ENCODE results near the gene SLC17A9.

Gene SLC17A9

GRCh38 chr20:62945771-62946339 lies 6.7 kb upstream of the SLC17A9 start:
- H2BK120ac ChIP-seq (ENCODE audit: low read depth, low read length): no peak overlapping the region
- H3K79me2 ChIP-seq (ENCODE audit: control insufficient read depth, insufficient read depth, low read length): peaks cover 17% of the 10 kb centered on the region
- H3K27ac ChIP-seq (ENCODE audit: low read depth, low read length): no peak overlapping the region
- no peaks in the 10 kb centered on the region for H3K4me1 ChIP-seq (ENCODE audit: control insufficient read depth, low read depth, low read length)
- H3K18ac ChIP-seq (ENCODE audit: low read length): no peak overlapping the region
- no peak overlapping the region for H3K9ac ChIP-seq (ENCODE audit: low read length)
- H3K36me3 ChIP-seq (ENCODE audit: control insufficient read depth, insufficient read depth, low read length): peaks cover 23% of the 10 kb centered on the region
- DNase-seq: no peak
- H3K4ac ChIP-seq (ENCODE audit: low read depth, low read length): no peak overlapping the region
- H3K4me3 ChIP-seq (ENCODE audit: low read length): no peak overlapping the region
- no peaks in the 10 kb centered on the region for H3K27me3 ChIP-seq (ENCODE audit: insufficient read depth, low read length, poor library complexity)
- H4K5ac ChIP-seq (ENCODE audit: low read length): no peak overlapping the region
- H2BK15ac ChIP-seq (replicated peaks; ENCODE audit: low read depth): no peak overlapping the region
- no peak overlapping the region for H3K4me2 ChIP-seq (ENCODE audit: low read length)
- no peak overlapping the region for H4K8ac ChIP-seq (ENCODE audit: low read depth, low read length)
- no CpG with 5 or more reads among the region's 25 CpGs for WGBS (ENCODE audit: extremely low coverage, insufficient coverage, low lambda C conversion rate)
- H2AK5ac ChIP-seq (ENCODE audit: low read length): no peak overlapping the region
- peaks cover 24% of the 10 kb centered on the region for H3K79me1 ChIP-seq (ENCODE audit: low read length)
- no peak overlapping the region for H3K56ac ChIP-seq (ENCODE audit: low read length)
- H3K23ac ChIP-seq (ENCODE audit: low read length): no peak overlapping the region
- no peak overlapping the region for H2BK5ac ChIP-seq (ENCODE audit: low read length)

DNA sequence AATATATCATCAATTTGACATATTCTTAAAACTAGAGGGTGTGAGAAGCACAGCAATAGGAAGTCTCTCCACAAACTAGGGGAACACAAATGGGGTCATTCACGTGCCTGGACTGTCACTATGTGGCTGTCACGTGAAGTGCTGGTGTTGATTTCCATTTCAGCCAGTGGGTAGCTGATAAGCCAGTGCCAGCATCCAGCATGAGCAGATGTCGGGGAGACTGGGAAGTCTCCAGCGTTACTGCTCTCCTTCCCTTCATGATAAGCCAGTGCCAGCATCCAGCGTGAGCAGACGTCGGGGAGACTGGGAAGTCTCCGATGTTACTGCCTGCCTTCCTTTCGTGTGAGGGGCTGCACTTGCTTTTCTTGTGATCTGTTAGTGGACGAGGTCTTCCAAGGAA lies 5.6 kb upstream of the SLC17A9 start:
- no CpG with 5 or more reads among the region's 10 CpGs for WGBS (ENCODE audit: extremely low coverage, insufficient coverage, low lambda C conversion rate)
- Histone ChIP-seq H3K27ac (ENCODE audit: low read depth, low read length) (no peak overlapping the region), H2BK5ac (ENCODE audit: low read length) (no peak overlapping the region), H3K36me3 (ENCODE audit: control insufficient read depth, insufficient read depth, low read length) (peaks cover 23% of the 10 kb centered on the region), H2AK5ac (ENCODE audit: low read length) (no peak overlapping the region), H4K5ac (ENCODE audit: low read length) (no peak overlapping the region), H3K18ac (ENCODE audit: low read length) (no peak overlapping the region), H3K4ac (ENCODE audit: low read depth, low read length) (no peak overlapping the region), H4K8ac (ENCODE audit: low read depth, low read length) (no peak overlapping the region), H2BK15ac (replicated peaks; ENCODE audit: low read depth) (no peak overlapping the region), H3K4me3 (ENCODE audit: low read length) (no peak overlapping the region), H3K9ac (ENCODE audit: low read length) (no peak overlapping the region), H3K56ac (ENCODE audit: low read length) (no peak overlapping the region), H3K4me1 (ENCODE audit: control insufficient read depth, low read depth, low read length) (no peaks in the 10 kb centered on the region), H3K79me2 (ENCODE audit: control insufficient read depth, insufficient read depth, low read length) (peaks cover 8% of the 10 kb centered on the region), H2BK120ac (ENCODE audit: low read depth, low read length) (no peak overlapping the region), H3K79me1 (ENCODE audit: low read length) (peaks cover 18% of the 10 kb centered on the region), H3K27me3 (ENCODE audit: insufficient read depth, low read length, poor library complexity) (no peaks in the 10 kb centered on the region), H3K4me2 (ENCODE audit: low read length) (no peak overlapping the region), H3K23ac (ENCODE audit: low read length) (no peak overlapping the region)
- no peak for DNase-seq

DNA sequence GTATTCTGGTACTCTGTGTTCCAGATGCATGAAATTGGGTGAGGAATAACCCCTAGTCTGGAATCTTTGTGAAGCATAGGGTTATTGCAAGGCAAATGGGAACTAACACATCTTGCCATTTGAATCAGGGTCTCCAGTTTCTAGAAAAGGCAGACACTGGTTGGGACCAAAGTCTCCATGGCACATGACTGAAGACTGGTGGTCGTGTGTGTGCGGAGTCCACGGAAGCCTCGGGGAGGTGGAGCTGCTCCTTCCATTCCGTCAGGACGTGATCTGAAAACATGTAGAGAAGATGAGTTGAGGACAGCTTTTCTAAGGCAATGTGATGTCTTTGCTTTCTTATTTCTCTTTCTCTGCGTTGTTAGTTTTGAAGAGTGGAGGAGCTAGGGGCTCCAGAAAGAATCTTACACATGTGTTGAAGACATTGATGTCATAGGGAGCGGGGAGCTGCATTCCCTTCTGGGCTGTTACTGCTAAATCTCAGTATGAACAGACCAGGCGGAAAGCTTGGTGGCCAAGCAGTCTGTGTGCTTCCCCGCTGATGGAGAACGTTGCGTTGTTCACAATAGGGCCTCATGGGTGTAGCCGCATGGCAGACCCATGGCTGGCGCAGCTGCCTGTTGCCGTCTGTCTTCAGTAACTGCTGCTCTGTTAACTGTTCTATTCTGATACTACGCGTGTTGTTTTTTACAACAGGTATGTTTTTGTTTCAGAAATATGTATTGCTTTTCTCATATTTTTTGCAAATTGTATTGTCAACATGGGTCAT lies 4.8 kb upstream of the SLC17A9 start:
- no peak overlapping the region for H3K4me3 ChIP-seq (ENCODE audit: low read length)
- H3K18ac ChIP-seq (ENCODE audit: low read length): no peak overlapping the region
- no peak overlapping the region for H4K8ac ChIP-seq (ENCODE audit: low read depth, low read length)
- no peak overlapping the region for H2AK5ac ChIP-seq (ENCODE audit: low read length)
- no peak overlapping the region for H2BK5ac ChIP-seq (ENCODE audit: low read length)
- H3K4ac ChIP-seq (ENCODE audit: low read depth, low read length): no peak overlapping the region
- no peak overlapping the region for H3K27ac ChIP-seq (ENCODE audit: low read depth, low read length)
- H3K23ac ChIP-seq (ENCODE audit: low read length): no peak overlapping the region
- H3K9ac ChIP-seq (ENCODE audit: low read length): no peak overlapping the region
- H4K5ac ChIP-seq (ENCODE audit: low read length): no peak overlapping the region
- no CpG with 5 or more reads among the region's 17 CpGs for WGBS (ENCODE audit: extremely low coverage, insufficient coverage, low lambda C conversion rate)
- H3K79me1 ChIP-seq (ENCODE audit: low read length): peaks cover 18% of the 10 kb centered on the region
- no peak overlapping the region for H2BK120ac ChIP-seq (ENCODE audit: low read depth, low read length)
- no peaks in the 10 kb centered on the region for H3K4me1 ChIP-seq (ENCODE audit: control insufficient read depth, low read depth, low read length)
- no peak overlapping the region for H2BK15ac ChIP-seq (replicated peaks; ENCODE audit: low read depth)
- no peak overlapping the region for H3K56ac ChIP-seq (ENCODE audit: low read length)
- H3K79me2 ChIP-seq (ENCODE audit: control insufficient read depth, insufficient read depth, low read length): peaks cover 5% of the 10 kb centered on the region
- peaks cover 23% of the 10 kb centered on the region for H3K36me3 ChIP-seq (ENCODE audit: control insufficient read depth, insufficient read depth, low read length)
- no peak for DNase-seq
- H3K27me3 ChIP-seq (ENCODE audit: insufficient read depth, low read length, poor library complexity): no peaks in the 10 kb centered on the region
- no peak overlapping the region for H3K4me2 ChIP-seq (ENCODE audit: low read length)

- H3K27ac ChIP-seq (ENCODE audit: low read depth, low read length): no peak overlapping the region
- H3K79me2 ChIP-seq (ENCODE audit: control insufficient read depth, insufficient read depth, low read length): peaks cover 5% of the 10 kb centered on the region
- H2BK5ac ChIP-seq (ENCODE audit: low read length): no peak overlapping the region
- H3K79me1 ChIP-seq (ENCODE audit: low read length): peaks cover 21% of the 10 kb centered on the region
- H3K56ac ChIP-seq (ENCODE audit: low read length): no peak overlapping the region
- no CpG with 5 or more reads among the region's 6 CpGs for whole genome bisulfite sequencing (ENCODE audit: extremely low coverage, insufficient coverage, low lambda C conversion rate)
- no peak overlapping the region for H4K5ac ChIP-seq (ENCODE audit: low read length)
- H4K8ac ChIP-seq (ENCODE audit: low read depth, low read length): no peak overlapping the region
- H3K23ac ChIP-seq (ENCODE audit: low read length): no peak overlapping the region
- no peaks in the 10 kb centered on the region for H3K27me3 ChIP-seq (ENCODE audit: insufficient read depth, low read length, poor library complexity)
- H2BK15ac ChIP-seq (replicated peaks; ENCODE audit: low read depth): no peak overlapping the region
- H3K4me2 ChIP-seq (ENCODE audit: low read length): no peak overlapping the region
- H2BK120ac ChIP-seq (ENCODE audit: low read depth, low read length): no peak overlapping the region
- H3K9ac ChIP-seq (ENCODE audit: low read length): no peak overlapping the region
- H3K4ac ChIP-seq (ENCODE audit: low read depth, low read length): no peak overlapping the region
- no peak overlapping the region for H3K18ac ChIP-seq (ENCODE audit: low read length)
- H3K36me3 ChIP-seq (ENCODE audit: control insufficient read depth, insufficient read depth, low read length): peaks cover 22% of the 10 kb centered on the region
- no peak overlapping the region for H2AK5ac ChIP-seq (ENCODE audit: low read length)
- DNase-seq: no peak
- peaks cover 5% of the 10 kb centered on the region for H3K4me1 ChIP-seq (ENCODE audit: control insufficient read depth, low read depth, low read length)
- no peak overlapping the region for H3K4me3 ChIP-seq (ENCODE audit: low read length)
Measured at GRCh38 chr20:62949153-62949821, 3.2 kb upstream of the SLC17A9 start.

GRCh38 chr20:62949962-62950361 lies 2.5 kb upstream of the SLC17A9 start:
- H3K4me3 ChIP-seq (ENCODE audit: low read length): no peak overlapping the region
- no peak overlapping the region for H3K4ac ChIP-seq (ENCODE audit: low read depth, low read length)
- no peak overlapping the region for H4K5ac ChIP-seq (ENCODE audit: low read length)
- WGBS (ENCODE audit: extremely low coverage, insufficient coverage, low lambda C conversion rate): no CpG with 5 or more reads among the region's 12 CpGs
- no peak overlapping the region for H2BK120ac ChIP-seq (ENCODE audit: low read depth, low read length)
- no peak overlapping the region for H3K27ac ChIP-seq (ENCODE audit: low read depth, low read length)
- no peak overlapping the region for H2BK15ac ChIP-seq (replicated peaks; ENCODE audit: low read depth)
- peak overlapping the region; percentile 66 for H3K23ac ChIP-seq (ENCODE audit: low read length)
- peaks cover 16% of the 10 kb centered on the region for H3K36me3 ChIP-seq (ENCODE audit: control insufficient read depth, insufficient read depth, low read length)
- H4K8ac ChIP-seq (ENCODE audit: low read depth, low read length): no peak overlapping the region
- peaks cover 5% of the 10 kb centered on the region for H3K79me2 ChIP-seq (ENCODE audit: control insufficient read depth, insufficient read depth, low read length)
- H3K4me2 ChIP-seq (ENCODE audit: low read length): no peak overlapping the region
- H3K18ac ChIP-seq (ENCODE audit: low read length): no peak overlapping the region
- H3K27me3 ChIP-seq (ENCODE audit: insufficient read depth, low read length, poor library complexity): no peaks in the 10 kb centered on the region
- peaks cover 21% of the 10 kb centered on the region for H3K79me1 ChIP-seq (ENCODE audit: low read length)
- no peak for DNase-seq
- peaks cover 5% of the 10 kb centered on the region for H3K4me1 ChIP-seq (ENCODE audit: control insufficient read depth, low read depth, low read length)
- H3K9ac ChIP-seq (ENCODE audit: low read length): no peak overlapping the region
- no peak overlapping the region for H3K56ac ChIP-seq (ENCODE audit: low read length)
- no peak overlapping the region for H2BK5ac ChIP-seq (ENCODE audit: low read length)
- no peak overlapping the region for H2AK5ac ChIP-seq (ENCODE audit: low read length)
